Activated naive CD8-positive, alpha-beta T cell treated with anti-CD3 and anti-CD28 coated beads, Interleukin-2, amount 50 U/mL, for 16 hours (primary cell): ENCODE data around the gene AMPD3.

Source experiments
- DNase-seq: peaks from one replicate; pipeline ENCODE4 v3.0.0-alpha.2; 2020; ENCODE audit warnings: low read depth, low spot score

Gene AMPD3

DNA sequence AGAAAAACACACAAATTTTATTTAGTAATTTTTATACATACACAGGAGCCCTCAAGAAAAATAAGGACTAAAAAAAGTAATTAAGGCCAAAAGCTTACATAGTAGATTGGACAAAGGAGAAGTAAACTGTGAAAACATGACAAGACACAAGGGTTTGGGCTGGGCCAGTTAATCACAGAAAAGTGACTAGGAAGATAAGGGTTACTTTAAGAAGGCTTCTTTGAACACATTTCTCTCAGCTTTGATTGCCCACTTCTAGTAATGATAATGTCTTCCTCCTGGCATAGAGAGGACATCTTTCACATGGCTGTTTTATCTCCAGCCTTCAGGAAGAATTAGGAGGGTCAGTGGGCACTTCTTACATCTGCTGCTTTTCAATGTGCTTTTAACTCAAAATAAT is 82.5 kb downstream of the AMPD3 start:
- DNase-seq = no peak

DNA sequence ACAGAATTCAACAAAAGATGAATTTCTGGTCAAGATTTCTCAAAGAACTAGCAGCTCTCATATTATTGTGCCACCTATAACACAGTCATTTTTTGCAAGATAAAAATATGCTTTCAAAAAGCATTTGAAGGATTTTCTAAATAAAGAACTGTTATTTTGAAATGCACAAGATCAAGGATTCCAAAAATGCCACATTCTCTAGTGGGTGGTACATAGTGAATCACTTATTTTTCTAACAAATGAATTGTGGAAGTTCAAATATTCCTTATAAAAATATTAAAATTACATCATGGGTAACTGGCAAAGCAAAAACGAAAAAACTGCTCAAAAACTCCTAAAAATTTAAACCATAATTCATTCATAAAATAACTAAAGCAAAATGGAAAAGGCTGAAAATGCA is 83.9 kb downstream of the AMPD3 start:
- no peak for DNase-seq

DNA sequence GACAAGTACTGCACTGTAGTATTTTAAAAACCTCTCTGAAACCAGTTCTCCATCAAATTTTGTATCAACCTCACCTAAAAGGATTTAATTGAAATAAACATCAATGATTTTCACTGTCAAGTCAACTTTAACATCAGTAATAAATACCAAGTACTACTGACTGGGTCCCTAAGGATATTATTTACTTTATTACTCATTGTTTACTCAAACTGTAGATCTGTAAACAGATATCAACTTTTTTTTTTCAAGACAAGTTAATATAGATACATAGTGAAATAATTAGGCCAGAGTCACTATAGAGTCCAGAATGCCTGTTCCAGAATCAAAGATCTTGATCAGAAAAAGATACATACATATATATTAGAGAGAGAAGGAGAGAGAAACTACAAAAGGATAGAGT is 84.3 kb downstream of the AMPD3 start:
- DNase-seq = no peak

DNA sequence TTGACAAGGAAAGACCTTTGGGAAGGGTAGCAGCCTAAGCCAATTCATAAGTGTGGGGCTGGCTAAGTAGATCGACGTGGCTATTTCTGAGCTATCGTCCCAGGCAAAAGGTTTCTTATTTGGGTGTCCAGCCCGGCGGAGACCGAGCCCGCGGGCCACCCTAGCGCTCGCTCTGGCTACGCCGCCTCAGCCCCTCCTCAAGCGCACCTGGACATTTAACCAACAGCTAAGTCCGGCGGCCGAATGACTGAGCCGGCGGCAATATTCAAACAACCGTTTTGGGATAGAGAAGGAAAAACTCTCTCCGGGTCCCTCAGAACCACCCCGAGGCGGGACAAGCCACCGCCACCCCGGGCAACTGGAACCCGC is 85.5 kb downstream of the AMPD3 start:
- DNase-seq = no peak

DNA sequence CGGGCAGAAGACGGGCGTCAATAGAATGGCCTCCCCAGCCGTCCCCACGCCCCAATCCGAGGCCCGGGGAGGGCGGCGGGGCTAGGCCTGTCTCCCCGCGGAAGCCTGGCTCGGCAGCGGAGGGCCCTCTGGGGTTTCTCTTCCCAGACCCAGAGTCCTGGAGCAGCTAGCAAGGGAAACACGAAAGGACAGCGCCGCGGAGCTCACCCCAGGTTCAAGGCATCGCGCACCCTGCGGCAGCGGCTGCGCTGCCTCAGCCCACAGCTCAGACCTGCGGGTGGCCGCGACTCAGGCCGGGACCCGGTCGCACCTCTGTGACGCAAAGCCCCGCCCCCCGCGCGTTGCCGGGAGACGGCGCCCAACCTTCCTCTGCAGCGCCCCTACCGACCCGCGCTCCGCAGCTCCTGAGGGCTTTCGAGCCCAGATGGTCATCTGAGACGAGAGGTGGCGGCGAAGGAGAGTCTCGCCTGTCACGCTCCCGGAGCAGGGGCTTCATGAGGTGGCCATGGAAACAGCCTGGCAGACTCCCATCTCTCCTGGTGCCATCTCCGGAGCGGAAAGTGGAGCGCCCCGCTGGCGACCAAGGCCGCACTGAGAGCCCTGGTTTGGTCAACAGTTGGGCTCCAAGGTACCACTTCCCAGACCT is 86.0 kb downstream of the AMPD3 start, which contains the start of gene RNF141:
Gene RNF141 (minus strand): TSS at position 273 of the 646 bp plus-strand sequence. CDS start 7,029 bp downstream, outside the sequence.
- peak; percentile 94 for DNase-seq

DNA sequence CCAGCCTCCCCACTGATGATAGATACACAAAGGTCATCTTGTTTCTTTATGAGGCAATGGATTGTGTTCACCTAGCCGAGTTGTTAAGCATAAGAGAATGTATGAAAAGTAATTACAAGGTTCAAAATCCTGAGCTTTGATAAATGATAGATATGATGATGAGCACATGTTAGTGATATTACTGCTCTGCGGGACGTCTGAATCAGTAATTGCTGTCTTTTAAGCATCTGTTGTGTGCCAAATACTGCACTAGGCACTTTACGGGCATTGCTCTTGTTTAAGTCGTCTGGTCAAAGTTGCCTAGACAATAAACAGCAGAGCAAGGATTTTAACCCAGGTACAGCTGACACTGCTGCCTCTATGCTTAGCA is 86.5 kb downstream of the AMPD3 start:
- no peak for DNase-seq

DNA sequence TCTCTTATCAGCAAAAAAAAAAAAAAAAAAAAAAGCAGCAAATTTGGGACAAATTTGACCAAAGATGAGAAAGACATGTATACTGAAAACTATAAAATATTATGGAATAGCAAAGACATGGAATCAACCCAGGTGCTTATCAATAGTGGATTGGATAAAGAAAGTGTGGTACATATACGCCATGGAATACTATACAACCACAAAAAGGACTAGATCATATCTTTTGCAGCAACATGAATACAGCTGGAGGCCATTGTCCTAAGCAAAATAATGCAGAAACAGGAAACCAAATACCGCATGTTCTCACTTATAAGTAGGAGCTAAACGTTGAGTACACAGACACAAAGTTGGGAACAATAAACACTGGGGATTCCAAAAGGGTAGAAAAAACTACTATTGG is 87.7 kb downstream of the AMPD3 start:
- DNase-seq = no peak

DNA sequence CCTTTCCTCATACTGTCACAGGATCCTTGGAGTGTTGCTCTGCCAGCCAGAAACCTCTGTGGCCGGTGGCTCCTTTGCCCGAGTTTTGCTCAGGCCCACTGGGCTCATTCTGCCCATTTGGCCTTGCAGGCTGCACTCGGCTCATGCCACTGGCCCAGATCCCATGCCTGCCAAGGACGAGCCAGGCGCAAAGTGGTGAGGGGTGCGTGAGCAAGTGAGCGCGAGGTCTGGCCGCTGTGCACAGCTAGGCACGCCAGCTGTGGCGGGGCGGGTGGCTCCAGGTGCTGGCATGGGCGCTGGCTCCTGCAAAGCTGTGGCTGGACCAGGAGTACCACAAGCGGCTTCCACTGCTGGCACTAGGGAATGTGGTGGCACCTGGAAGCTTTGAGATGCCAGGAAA is 88.7 kb downstream of the AMPD3 start:
- no peak for DNase-seq

DNA sequence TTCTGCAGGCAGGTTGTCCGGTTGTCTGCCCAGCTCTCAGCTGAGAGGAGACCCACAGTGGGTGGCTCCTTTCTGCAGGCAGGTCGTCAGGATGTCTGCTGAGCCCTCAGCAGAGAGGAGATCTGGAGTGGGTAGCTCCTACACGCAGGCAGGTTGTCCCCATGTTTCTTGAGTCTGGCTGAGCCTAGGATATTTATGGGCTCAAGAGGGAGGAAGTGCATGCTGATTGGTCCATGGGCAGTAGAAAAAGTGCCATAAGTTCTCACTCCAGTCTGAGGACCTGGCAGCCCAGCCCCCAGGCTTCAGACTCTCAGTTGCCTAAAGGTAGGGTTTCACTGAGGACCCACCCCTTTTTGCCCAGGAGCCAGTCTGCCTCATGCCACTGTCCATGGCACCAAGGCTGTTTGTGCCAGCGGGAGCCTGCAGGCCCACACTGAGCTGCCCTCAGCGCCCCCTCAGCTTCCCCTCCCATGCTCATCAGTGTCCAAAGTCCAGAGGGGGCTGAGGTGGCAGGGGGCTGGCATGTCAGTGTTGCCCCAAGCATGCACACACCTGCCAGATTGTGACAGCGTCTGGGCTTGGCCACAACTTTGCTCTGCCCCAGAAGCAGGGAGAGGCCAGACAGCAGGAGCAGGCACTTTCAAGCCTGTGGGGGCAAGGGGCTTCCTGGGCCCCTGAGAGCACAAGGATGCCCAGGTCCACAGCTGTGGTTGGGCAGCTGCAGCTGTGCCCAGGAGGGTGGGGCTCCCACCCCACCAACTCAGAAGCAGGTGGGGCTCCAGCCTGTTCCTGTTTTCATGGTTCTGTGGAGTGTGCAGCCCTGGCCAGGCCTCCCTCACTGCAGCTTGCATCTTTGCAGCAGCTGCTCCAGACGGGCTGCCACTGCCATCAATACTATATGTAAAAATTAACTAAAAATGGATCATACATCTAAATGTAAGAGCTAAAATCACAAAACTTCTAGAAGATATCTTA is 89.7 kb downstream of the AMPD3 start:
- no peak for DNase-seq

DNA sequence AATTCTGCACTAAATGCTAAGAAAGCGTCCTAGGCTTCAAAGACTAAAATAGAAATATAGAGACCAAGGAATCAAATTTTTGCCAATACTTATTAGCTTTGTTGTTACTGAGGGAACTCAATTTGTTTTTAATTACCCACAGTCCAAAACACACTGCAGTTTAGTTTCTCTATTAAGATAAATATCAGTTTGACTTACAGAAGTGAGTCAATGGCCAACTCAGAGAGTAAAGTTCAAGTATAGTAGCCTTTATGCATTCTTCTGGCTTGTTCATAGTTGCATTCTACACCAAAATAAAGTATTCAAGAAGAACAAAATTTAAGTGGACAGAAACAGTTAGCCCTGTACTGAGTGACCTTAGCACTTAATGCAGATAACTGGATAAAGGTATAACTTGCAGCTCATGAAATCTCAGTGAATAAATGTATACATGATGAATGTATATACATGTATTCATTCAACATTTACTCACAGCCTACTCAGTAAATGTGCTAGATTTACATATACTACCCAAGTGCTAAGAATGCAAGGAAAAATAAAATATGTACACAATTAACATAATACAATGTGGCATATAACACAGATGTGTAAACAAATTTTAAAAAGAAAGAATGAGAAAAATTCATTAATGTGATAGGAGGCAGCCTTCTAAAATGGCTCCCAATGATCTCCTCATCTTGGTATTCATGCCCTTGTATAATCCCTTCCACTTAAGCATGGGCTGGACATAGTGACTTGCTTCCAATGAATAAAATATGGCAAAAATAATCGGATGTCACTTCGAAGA is 95.6 kb downstream of the AMPD3 start:
- no peak for DNase-seq

DNA sequence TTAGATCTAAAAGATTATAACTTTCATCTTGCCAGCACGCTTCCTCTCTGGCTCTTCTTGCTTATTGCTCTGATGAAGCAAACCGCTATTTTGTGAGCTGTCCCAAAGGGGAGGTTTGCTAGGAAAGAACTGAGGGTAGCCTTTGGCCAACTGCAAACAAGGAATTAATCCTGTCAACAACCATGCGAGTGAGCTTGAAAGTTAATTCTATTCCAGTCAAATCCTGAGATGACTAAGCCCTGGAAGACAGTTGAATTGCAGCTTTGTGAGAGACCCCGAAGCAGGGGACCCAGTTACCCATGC is 96.2 kb downstream of the AMPD3 start:
- DNase-seq = no peak

DNA sequence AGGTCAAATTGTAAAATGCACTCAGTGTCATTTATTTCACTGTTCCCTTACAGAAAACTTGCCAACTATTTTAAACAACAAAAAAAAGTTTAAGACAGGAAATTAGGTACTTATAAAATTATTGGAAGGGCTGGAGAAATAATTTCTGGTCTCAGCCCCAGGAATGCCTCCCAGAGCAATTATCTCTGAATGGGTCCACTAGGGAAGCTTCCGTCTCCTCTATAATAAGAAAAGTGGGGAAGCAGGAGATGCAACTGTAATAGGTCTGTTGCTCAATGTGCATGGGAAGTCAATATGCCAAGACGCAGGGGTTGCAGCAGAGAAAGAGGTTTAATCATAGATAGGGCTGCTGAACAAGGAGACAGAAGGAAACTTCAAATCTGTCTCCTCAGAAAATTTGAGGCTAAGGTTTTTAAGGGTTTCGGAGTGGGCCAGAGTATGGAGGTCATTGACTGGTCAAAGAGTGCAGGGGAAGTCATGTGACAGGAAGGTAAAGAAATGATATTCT is 96.8 kb downstream of the AMPD3 start:
- no peak for DNase-seq

DNA sequence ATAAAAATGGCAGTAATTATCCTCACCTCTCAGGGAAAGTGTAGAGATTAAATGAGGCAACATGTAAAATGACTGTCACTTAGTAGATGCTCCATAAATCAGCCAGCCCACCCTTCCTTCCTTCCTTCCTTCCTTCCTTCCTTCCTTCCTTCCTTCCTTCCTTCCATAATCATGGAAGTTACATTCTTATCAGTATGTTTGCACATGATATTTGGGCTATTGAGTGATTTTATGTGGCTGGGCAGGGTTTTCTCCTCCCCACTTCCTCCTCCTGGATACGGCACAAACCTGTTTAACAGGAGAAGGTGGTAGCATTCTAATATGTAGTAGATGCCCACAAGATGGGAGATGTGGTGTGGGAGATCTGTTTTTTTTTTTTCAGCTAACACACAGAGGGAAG is 101.5 kb downstream of the AMPD3 start:
- no peak for DNase-seq
